Activated naive CD4-positive, alpha-beta T cell treated with anti-CD3 and anti-CD28 coated beads for 36 hours (primary cell): ENCODE results near the gene ATP6V1A. TPM values are rescaled to one million over a fixed set of nuclear protein-coding genes. Genes with fewer than 3 reads are reported as not detected.
"Not testable (repeated sequence)": the region's sequence is repeated elsewhere in the genome, so short reads cannot be mapped to it uniquely, and the experiment has no call there.

Experiments used
- CTCF ChIA-PET: fragments of 350-600 bp; sonication (Branson Sonifier 250); formaldehyde crosslinking; loops from one replicate; lab custom pipeline; 2021; ENCODE audit warnings: antibody characterized with exemption; lab: Charles Lee
- DNase-seq: peaks from one replicate; pipeline ENCODE4 v3.0.0-alpha.2; 2020
- H3K27ac Mint-ChIP-seq: one replicate; pipeline ENCODE4 v1.8.0; 2021; ENCODE audit warnings: mild to moderate bottlenecking, mixed read lengths
- H3K27me3 Mint-ChIP-seq: one replicate; pipeline ENCODE4 v1.8.0; 2021; ENCODE audit warnings: low read depth, mixed read lengths
- H3K36me3 Mint-ChIP-seq: one replicate; pipeline ENCODE4 v1.8.0; 2021; ENCODE audit warnings: low read depth, mixed read lengths
- H3K4me1 Mint-ChIP-seq: one replicate; pipeline ENCODE4 v1.8.0; 2021; ENCODE audit warnings: low read depth, mixed read lengths
- H3K4me3 Mint-ChIP-seq: one replicate; pipeline ENCODE4 v1.8.0; 2021; ENCODE audit warnings: mild to moderate bottlenecking, moderate library complexity, mixed read lengths
- H3K9me3 Mint-ChIP-seq: one replicate; pipeline ENCODE4 v1.8.0; 2021; ENCODE audit warnings: mixed read lengths
- intact Hi-C: fragments of 100-400 bp; cut with micrococcal nuclease; formaldehyde crosslinking; loops from one replicate; pipeline ENCODE4 v1.15.1; 2023
- total RNA-seq, 2 experiments: library from RNA; stranded (reverse); gene quantifications; one replicate each; pipeline ENCODE4 v1.2.3, GENCODE V29; 2021

Gene ATP6V1A
- total RNA-seq, 2 experiments from 2014 or later: 41.7 to 41.9 TPM

GRCh38 chr3:113832477-113833164, 85.8 kb downstream of the ATP6V1A start:
- peaks cover 9% of the 10 kb centered on the region for H3K9me3 Mint-ChIP-seq
- CTCF ChIA-PET: no interaction called here
- peaks cover 2% of the 10 kb centered on the region for H3K36me3 Mint-ChIP-seq
- H3K27ac Mint-ChIP-seq: no peak overlapping the region
- no peak overlapping the region for H3K4me3 Mint-ChIP-seq
- no peak for DNase-seq
- no peaks in the 10 kb centered on the region for H3K27me3 Mint-ChIP-seq
- peaks cover 1% of the 10 kb centered on the region for H3K4me1 Mint-ChIP-seq
- intact Hi-C loops: no loop called here

GRCh38 chr3:113834983-113835382, 88.1 kb downstream of the ATP6V1A start:
- Mint-ChIP-seq H3K9me3 (peaks cover 9% of the 10 kb centered on the region), H3K27ac (no peak overlapping the region), H3K4me1 (peaks cover 7% of the 10 kb centered on the region), H3K4me3 (no peak overlapping the region), H3K27me3 (no peaks in the 10 kb centered on the region), H3K36me3 (peaks cover 2% of the 10 kb centered on the region)
- intact Hi-C loops: no loop called here
- CTCF ChIA-PET: interaction anchor here (0.6 to 1.5 kb wide), 5 partner anchors 9 to 106 kb away, joined by 3 to 5 read pairs (median 4); no protein-coding TSS in a partner anchor
- no peak for DNase-seq

- DNase-seq: peak; percentile 89
- Mint-ChIP-seq H3K27me3 (no peaks in the 10 kb centered on the region), H3K4me1 (peaks cover 6% of the 10 kb centered on the region), H3K9me3 (no peaks in the 10 kb centered on the region), H3K36me3 (no peaks in the 10 kb centered on the region), H3K27ac (no peak within 1 kb of the TSS), H3K4me3 (peak within 1 kb of the TSS; percentile 75)
- CTCF ChIA-PET: interaction anchor here (0.6 to 1.4 kb wide), 7 partner anchors 9 to 1420 kb away, joined by 3 to 7 read pairs (median 3); no protein-coding TSS in a partner anchor
- intact Hi-C loops: loop anchor here (1.0 to 2.0 kb wide), 7 partner anchors 75 to 374 kb away; partner anchors contain the start of genes ATP6V1A, CCDC191, NAA50 and QTRT2
These were observed 91.9 kb downstream of the ATP6V1A start, which contains the start of gene GRAMD1C for GRCh38 chr3:113838631-113839209. GRAMD1C (plus strand) TSS chr3:113838788; CDS start chr3:113838910, 122 bp downstream.

- H3K4me3 Mint-ChIP-seq: peak overlapping the region; percentile 75
- intact Hi-C loops: loop anchor here (2.0 kb wide), 3 partner anchors 93 to 373 kb away; partner anchors contain the start of genes ATP6V1A and NAA50
- peaks cover 6% of the 10 kb centered on the region for H3K4me1 Mint-ChIP-seq
- DNase-seq: no peak
- CTCF ChIA-PET: interaction anchor here (0.6 to 1.9 kb wide), 6 partner anchors 10 to 1514 kb away, joined by 3 to 5 read pairs (median 3); no protein-coding TSS in a partner anchor
- no peaks in the 10 kb centered on the region for H3K36me3 Mint-ChIP-seq
- no peaks in the 10 kb centered on the region for H3K9me3 Mint-ChIP-seq
- H3K27ac Mint-ChIP-seq: no peak overlapping the region
- no peaks in the 10 kb centered on the region for H3K27me3 Mint-ChIP-seq
These were observed 92.7 kb downstream of the ATP6V1A start for GRCh38 chr3:113839551-113839950.

- H3K4me1 Mint-ChIP-seq: no peaks in the 10 kb centered on the region
- no peaks in the 10 kb centered on the region for H3K27me3 Mint-ChIP-seq
- intact Hi-C loops: loop anchor here (1.0 to 2.0 kb wide), 2 partner anchors 69 to 574 kb away; no protein-coding TSS in a partner anchor
- H3K36me3 Mint-ChIP-seq: no peaks in the 10 kb centered on the region
- DNase-seq: no peak
- CTCF ChIA-PET: interaction anchor here (0.6 to 3.2 kb wide), 26 partner anchors 9 to 402 kb away, joined by 3 to 29 read pairs (median 4); no protein-coding TSS in a partner anchor
- H3K4me3 Mint-ChIP-seq: no peak overlapping the region
- H3K9me3 Mint-ChIP-seq: no peaks in the 10 kb centered on the region
- H3K27ac Mint-ChIP-seq: no peak overlapping the region
These were observed 97.9 kb downstream of the ATP6V1A start for GRCh38 chr3:113844622-113845222.

GRCh38 chr3:113847247-113847646, 100.4 kb downstream of the ATP6V1A start:
- Mint-ChIP-seq H3K4me1 (no peaks in the 10 kb centered on the region), H3K36me3 (no peaks in the 10 kb centered on the region), H3K27me3 (no peaks in the 10 kb centered on the region), H3K9me3 (no peaks in the 10 kb centered on the region), H3K27ac (no peak overlapping the region), H3K4me3 (no peak overlapping the region)
- intact Hi-C loops: no loop called here
- CTCF ChIA-PET: interaction anchor here (1.0 kb wide), 1 partner anchor 66 kb away, joined by 3 read pairs; no protein-coding TSS in a partner anchor
- DNase-seq: no peak

GRCh38 chr3:113847664-113848461, 101.0 kb downstream of the ATP6V1A start:
- Mint-ChIP-seq H3K4me3 (no peak overlapping the region), H3K27me3 (no peaks in the 10 kb centered on the region), H3K27ac (no peak overlapping the region), H3K36me3 (no peaks in the 10 kb centered on the region), H3K9me3 (no peaks in the 10 kb centered on the region), H3K4me1 (no peaks in the 10 kb centered on the region)
- intact Hi-C loops: no loop called here
- CTCF ChIA-PET: no interaction called here
- DNase-seq: no peak

- H3K27ac Mint-ChIP-seq, H3K36me3 Mint-ChIP-seq, CTCF ChIA-PET, H3K4me3 Mint-ChIP-seq, H3K9me3 Mint-ChIP-seq, DNase-seq, H3K4me1 Mint-ChIP-seq, intact Hi-C loops, H3K27me3 Mint-ChIP-seq: not testable (repeated sequence)
These were observed 102.2 kb downstream of the ATP6V1A start for GRCh38 chr3:113849071-113849470.

- H3K4me3 Mint-ChIP-seq, H3K36me3 Mint-ChIP-seq, H3K4me1 Mint-ChIP-seq, H3K9me3 Mint-ChIP-seq, H3K27me3 Mint-ChIP-seq, intact Hi-C loops, H3K27ac Mint-ChIP-seq, CTCF ChIA-PET, DNase-seq: not testable (repeated sequence)
These were observed 103.0 kb downstream of the ATP6V1A start for GRCh38 chr3:113849841-113850240.

GRCh38 chr3:113850391-113850790, 103.6 kb downstream of the ATP6V1A start:
- DNase-seq, H3K36me3 Mint-ChIP-seq, CTCF ChIA-PET, H3K9me3 Mint-ChIP-seq, H3K27me3 Mint-ChIP-seq, H3K27ac Mint-ChIP-seq, intact Hi-C loops, H3K4me1 Mint-ChIP-seq, H3K4me3 Mint-ChIP-seq: not testable (repeated sequence)

- no peaks in the 10 kb centered on the region for H3K27me3 Mint-ChIP-seq
- no peak overlapping the region for H3K4me3 Mint-ChIP-seq
- H3K9me3 Mint-ChIP-seq: no peaks in the 10 kb centered on the region
- CTCF ChIA-PET: no interaction called here
- intact Hi-C loops: no loop called here
- H3K36me3 Mint-ChIP-seq: no peaks in the 10 kb centered on the region
- H3K27ac Mint-ChIP-seq: no peak overlapping the region
- no peaks in the 10 kb centered on the region for H3K4me1 Mint-ChIP-seq
- no peak for DNase-seq
These were observed 105.7 kb downstream of the ATP6V1A start for GRCh38 chr3:113852506-113852905.
